GM12891 (cell line): ENCODE data around the gene GPR39.

ENCODE experiments used
- DNase-seq: peaks from one replicate; pipeline ENCODE4 v3.0.0; 2011; ENCODE audit warnings: low spot score; ENCODE audit not compliant: insufficient read length
- FAIRE-seq: peaks from 2 replicates; lab custom pipeline; 2011; peaks lifted over from hg19 to GRCh38; lab: Jason Lieb, UNC
- PAX5 ChIP-seq: IDR thresholded peaks from 2 replicates; pipeline ENCODE4 v1.6.1; 2011; ENCODE audit warnings: low read length, moderate library complexity, mild to moderate bottlenecking; ENCODE audit not compliant: insufficient read depth, severe bottlenecking
- POLR2A ChIP-seq: IDR thresholded peaks from 2 replicates; pipeline ENCODE4 v1.6.1; 2011; ENCODE audit warnings: low read depth, low read length, control low read depth
- POLR2AphosphoS5 ChIP-seq: IDR thresholded peaks from 2 replicates; pipeline ENCODE4 v1.6.1; 2011; ENCODE audit warnings: low read depth, low read length, control low read depth
- POU2F2 ChIP-seq: IDR thresholded peaks from 2 replicates; pipeline ENCODE4 v1.6.1; 2011; ENCODE audit warnings: low read depth, mild to moderate bottlenecking, control low read depth, low read length, moderate library complexity
- SPI1 ChIP-seq: IDR thresholded peaks from 2 replicates; pipeline ENCODE4 v1.6.1; 2011; ENCODE audit warnings: low read depth, low read length, control low read depth
- TAF1 ChIP-seq: IDR thresholded peaks from 2 replicates; pipeline ENCODE4 v1.6.1; 2011; ENCODE audit warnings: low read depth, low read length, control low read depth

Gene GPR39

GRCh38 chr2:132438691-132439090 lies 22.1 kb downstream of the GPR39 start:
- no peak for DNase-seq
- no peak for TF ChIP-seq SPI1
- no peak for TF ChIP-seq POLR2AphosphoS5
- no peak for TF ChIP-seq PAX5
- TF ChIP-seq POU2F2 = no peak
- TF ChIP-seq TAF1 = no peak
- TF ChIP-seq POLR2A = no peak
- FAIRE-seq = no peak

GRCh38 chr2:132439703-132440398 lies 23.2 kb downstream of the GPR39 start:
- TF ChIP-seq TAF1 (no peak), SPI1 (no peak), PAX5 (no peak), POLR2A (no peak), POLR2AphosphoS5 (no peak), POU2F2 (no peak)
- no peak for FAIRE-seq
- DNase-seq = no peak

GRCh38 chr2:132441051-132441450 lies 24.4 kb downstream of the GPR39 start:
- FAIRE-seq (no peak), DNase-seq (no peak)
- TF ChIP-seq TAF1 (no peak), PAX5 (no peak), POLR2AphosphoS5 (no peak), POU2F2 (no peak), SPI1 (no peak), POLR2A (no peak)

GRCh38 chr2:132442278-132442677 lies 25.7 kb downstream of the GPR39 start:
- FAIRE-seq (no peak), DNase-seq (no peak)
- no peak for TF ChIP-seq SPI1
- no peak for TF ChIP-seq POLR2AphosphoS5
- no peak for TF ChIP-seq TAF1
- TF ChIP-seq POU2F2 = no peak
- TF ChIP-seq PAX5 = no peak
- no peak for TF ChIP-seq POLR2A

GRCh38 chr2:132443106-132443505 lies 26.5 kb downstream of the GPR39 start:
- FAIRE-seq (no peak), DNase-seq (no peak)
- TF ChIP-seq POLR2AphosphoS5 = no peak
- no peak for TF ChIP-seq POLR2A

GRCh38 chr2:132446444-132446843 lies 29.8 kb downstream of the GPR39 start:
- FAIRE-seq = no peak
- no peak for DNase-seq
- TF ChIP-seq POLR2AphosphoS5 (no peak), PAX5 (no peak), SPI1 (no peak), POLR2A (no peak), POU2F2 (no peak), TAF1 (no peak)

GRCh38 chr2:132448331-132448730 lies 31.7 kb downstream of the GPR39 start:
- no peak for DNase-seq
- FAIRE-seq = no peak
- TF ChIP-seq POLR2A = no peak
- TF ChIP-seq POU2F2 = no peak
- no peak for TF ChIP-seq POLR2AphosphoS5
- no peak for TF ChIP-seq PAX5
- TF ChIP-seq TAF1 = no peak
- no peak for TF ChIP-seq SPI1

- no peak for TF ChIP-seq POU2F2
- no peak for TF ChIP-seq SPI1
- TF ChIP-seq POLR2AphosphoS5 = no peak
- TF ChIP-seq TAF1 = no peak
- TF ChIP-seq PAX5 = no peak
- TF ChIP-seq POLR2A = no peak
- DNase-seq (no peak), FAIRE-seq (no peak)
These were observed 32.2 kb downstream of the GPR39 start for GRCh38 chr2:132448771-132449170.

GRCh38 chr2:132449868-132450267 lies 33.3 kb downstream of the GPR39 start:
- TF ChIP-seq POU2F2 (no peak), POLR2A (no peak), SPI1 (no peak), POLR2AphosphoS5 (no peak), TAF1 (no peak), PAX5 (no peak)
- DNase-seq (no peak), FAIRE-seq (no peak)
